IMR-90 (cell line): ENCODE results near the gene IFNA14. TPM values are rescaled to one million over a fixed set of nuclear protein-coding genes. Genes with fewer than 3 reads are reported as not detected.

Source experiments
- ATAC-seq: fragments of 200-7000 bp; cut with Tn5 transposase; 2 replicates; pipeline ENCODE4 v1.9.1; 2020; ENCODE audit warnings: low read depth, mild to moderate bottlenecking, moderate library complexity
- BruUV-seq: library from RNA; stranded (reverse); fragments of 400-500 nt; replicated peaks from 2 replicates; lab custom pipeline; 2021; lab: Mats Ljungman, UMichigan
- CTCF ChIA-PET: fragments of 300-600 bp; formaldehyde crosslinking; extraction: SDS; loops from one replicate; lab custom pipeline; 2021; ENCODE audit warnings: antibody characterized with exemption; lab: Yijun Ruan, JAX
- POLR2A ChIA-PET: fragments of 300-600 bp; sonication (Branson Sonifier 250); formaldehyde crosslinking; loops from one replicate; lab custom pipeline; 2022; ENCODE audit warnings: antibody characterized with exemption; ENCODE audit not compliant: unreplicated experiment; lab: Charles Lee
- DNase-seq: peaks from one replicate; pipeline ENCODE4 v3.0.0; 2013
- H2AFZ ChIP-seq: replicated peaks from 2 replicates; pipeline ENCODE3; 2013; ENCODE audit warnings: low read length, mild to moderate bottlenecking; ENCODE audit not compliant: poor library complexity
- H2AK5ac ChIP-seq: 2 replicates; pipeline ENCODE4 v1.6.1; 2013; ENCODE audit warnings: low read depth, low read length, inconsistent platforms
- H2AK9ac ChIP-seq: replicated peaks from 2 replicates; pipeline ENCODE3; 2013; ENCODE audit warnings: mild to moderate bottlenecking, low read depth, low read length, moderate library complexity; ENCODE audit not compliant: poor library complexity
- H2BK120ac ChIP-seq: 2 replicates; pipeline ENCODE4 v1.6.1; 2013; ENCODE audit warnings: low read depth, low read length, inconsistent platforms
- H2BK15ac ChIP-seq: 3 replicates; pipeline ENCODE4 v1.6.1; 2013; ENCODE audit warnings: low read depth, low read length, inconsistent platforms
- H2BK20ac ChIP-seq: 2 replicates; pipeline ENCODE4 v1.6.1; 2013; ENCODE audit warnings: low read depth, mild to moderate bottlenecking, inconsistent platforms, low read length, moderate library complexity
- H2BK5ac ChIP-seq: 2 replicates; pipeline ENCODE4 v1.6.1; 2013; ENCODE audit warnings: mild to moderate bottlenecking, low read depth, low read length, inconsistent platforms; ENCODE audit not compliant: poor library complexity, severe bottlenecking
- H3K14ac ChIP-seq: replicated peaks from 2 replicates; pipeline ENCODE4 v1.6.1; 2013; ENCODE audit warnings: low read depth, low read length, inconsistent platforms
- H3K18ac ChIP-seq: 2 replicates; pipeline ENCODE4 v1.6.1; 2013; ENCODE audit warnings: low read depth, low read length, control low read depth
- H3K23ac ChIP-seq: 2 replicates; pipeline ENCODE4 v1.6.1; 2013; ENCODE audit warnings: low read depth, low read length, inconsistent platforms
- H3K27ac ChIP-seq: 2 replicates; pipeline ENCODE4 v1.5.1; 2013; ENCODE audit warnings: mild to moderate bottlenecking, control low read depth, low read length; ENCODE audit not compliant: insufficient read depth
- H3K27me3 ChIP-seq: 2 replicates; pipeline ENCODE4 v1.6.1; 2013; ENCODE audit warnings: low read length; ENCODE audit not compliant: control insufficient read depth, insufficient read depth
- H3K36me3 ChIP-seq: 2 replicates; pipeline ENCODE4 v1.6.1; 2013; ENCODE audit warnings: low read length, mixed read lengths; ENCODE audit not compliant: control insufficient read depth, insufficient read depth
- H3K4ac ChIP-seq: 2 replicates; pipeline ENCODE4 v1.6.1; 2013; ENCODE audit warnings: low read depth, low read length, inconsistent platforms
- H3K4me1 ChIP-seq: 2 replicates; pipeline ENCODE4 v1.6.1; 2013; ENCODE audit warnings: low read length, mixed read lengths; ENCODE audit not compliant: control insufficient read depth, insufficient read depth
- H3K4me2 ChIP-seq: 2 replicates; pipeline ENCODE4 v1.6.1; 2013; ENCODE audit warnings: low read depth, mild to moderate bottlenecking, control low read depth, low read length, moderate library complexity
- H3K4me3 ChIP-seq: 2 replicates; pipeline ENCODE4 v1.5.1; 2013; ENCODE audit warnings: low read depth, mild to moderate bottlenecking, control low read depth, low read length, moderate library complexity; ENCODE audit not compliant: insufficient read depth
- H3K56ac ChIP-seq: 2 replicates; pipeline ENCODE4 v1.6.1; 2013; ENCODE audit warnings: low read length, inconsistent platforms; ENCODE audit not compliant: insufficient read depth; ENCODE audit errors: extremely low read depth
- H3K79me1 ChIP-seq, 2 experiments: 2 replicates each; pipeline ENCODE4 v1.6.1; 2013; ENCODE audit warnings: low read length in 2 of 2, inconsistent platforms in 1 of 2, low read depth in 1 of 2
- H3K9ac ChIP-seq: 2 replicates; pipeline ENCODE4 v1.6.1; 2013; ENCODE audit warnings: low read depth, low read length, control low read depth
- H3K9me1 ChIP-seq: 2 replicates; pipeline ENCODE4 v1.6.1; 2013; ENCODE audit warnings: low read length, inconsistent platforms; ENCODE audit not compliant: insufficient read depth
- H3K9me3 ChIP-seq: 2 replicates; pipeline ENCODE4 v1.6.1; 2013; ENCODE audit warnings: low read length; ENCODE audit not compliant: control insufficient read depth, insufficient read depth
- H4K20me1 ChIP-seq: 2 replicates; pipeline ENCODE4 v1.6.1; 2013; ENCODE audit warnings: low read length, inconsistent platforms; ENCODE audit not compliant: insufficient read depth
- H4K5ac ChIP-seq: 2 replicates; pipeline ENCODE4 v1.6.1; 2013; ENCODE audit warnings: mild to moderate bottlenecking, low read depth, low read length, control low read depth
- H4K8ac ChIP-seq, 2 experiments: 2 replicates each; pipeline ENCODE4 v1.6.1; 2013; ENCODE audit warnings: low read depth in 2 of 2, low read length in 2 of 2, control low read depth in 1 of 2, inconsistent platforms in 1 of 2
- H4K91ac ChIP-seq: 2 replicates; pipeline ENCODE4 v1.6.1; 2013; ENCODE audit warnings: low read depth, low read length, inconsistent platforms; ENCODE audit not compliant: insufficient read depth
- BHLHE40 ChIP-seq: fragments of 150-350 bp; IDR thresholded peaks from 2 replicates; pipeline ENCODE4 v1.6.1; 2016; ENCODE audit warnings: mild to moderate bottlenecking, low read depth, low read length
- CEBPB ChIP-seq: IDR thresholded peaks from 2 replicates; pipeline ENCODE4 v1.6.1; 2012; ENCODE audit warnings: low read depth, low read length, improper control_type of control experiment
- CHD1 ChIP-seq: IDR thresholded peaks from 2 replicates; pipeline ENCODE4 v1.6.1; 2012; ENCODE audit warnings: low read depth, low read length, improper control_type of control experiment
- CTCF ChIP-seq: conservative IDR thresholded peaks from 2 replicates; pipeline ENCODE4 v1.5.1; 2012; ENCODE audit warnings: mild to moderate bottlenecking, low read depth, low read length, improper control_type of control experiment
- ELK1 ChIP-seq: fragments of 150-350 bp; IDR thresholded peaks from 2 replicates; pipeline ENCODE4 v1.6.1; 2016; ENCODE audit warnings: low read depth, mild to moderate bottlenecking, low read length, moderate library complexity, borderline replicate concordance
- FOS ChIP-seq: fragments of 150-350 bp; IDR thresholded peaks from 2 replicates; pipeline ENCODE4 v1.6.1; 2016; ENCODE audit warnings: low read depth, low read length
- MAFK ChIP-seq: IDR thresholded peaks from 2 replicates; pipeline ENCODE4 v1.6.1; 2012; ENCODE audit warnings: low read depth, low read length, improper control_type of control experiment
- MAZ ChIP-seq: IDR thresholded peaks from 2 replicates; pipeline ENCODE4 v1.6.1; 2012; ENCODE audit warnings: low read depth, mild to moderate bottlenecking, low read length, improper control_type of control experiment, moderate library complexity, borderline replicate concordance
- MXI1 ChIP-seq: IDR thresholded peaks from 2 replicates; pipeline ENCODE4 v1.6.1; 2012; ENCODE audit warnings: low read depth, mild to moderate bottlenecking, low read length, moderate library complexity, borderline replicate concordance
- NFE2L2 ChIP-seq: fragments of 150-350 bp; IDR thresholded peaks from 2 replicates; pipeline ENCODE4 v1.6.1; 2016; ENCODE audit warnings: low read depth, mild to moderate bottlenecking, low read length
- POLR2A ChIP-seq: IDR thresholded peaks from 2 replicates; pipeline ENCODE4 v1.6.1; 2012; ENCODE audit warnings: mild to moderate bottlenecking, low read depth, low read length
- RAD21 ChIP-seq: IDR thresholded peaks from 2 replicates; pipeline ENCODE4 v1.6.1; 2012; ENCODE audit warnings: low read length, improper control_type of control experiment
- RCOR1 ChIP-seq: IDR thresholded peaks from 2 replicates; pipeline ENCODE4 v1.6.1; 2012; ENCODE audit warnings: mild to moderate bottlenecking, low read length, improper control_type of control experiment; ENCODE audit not compliant: insufficient replicate concordance
- RFX5 ChIP-seq: IDR thresholded peaks from 2 replicates; pipeline ENCODE4 v1.8.0; 2012; ENCODE audit warnings: low read depth, mild to moderate bottlenecking, low read length, moderate library complexity
- SMC3 ChIP-seq: fragments of 150-350 bp; IDR thresholded peaks from 2 replicates; pipeline ENCODE4 v1.6.1; 2016; ENCODE audit warnings: low read depth, mild to moderate bottlenecking, antibody characterized with exemption, low read length, moderate library complexity
- USF2 ChIP-seq: fragments of 150-350 bp; IDR thresholded peaks from 2 replicates; pipeline ENCODE4 v1.6.1; 2017; ENCODE audit warnings: mild to moderate bottlenecking, antibody characterized with exemption, low read length, low read depth
- WGBS, 2 experiments: methylation state at CpG; one replicate each; pipeline versions ENCODE4 v1.1.5 to v1.1.7; 2013; ENCODE audit warnings: missing lambda C conversion rate in 2 of 2; ENCODE audit not compliant: insufficient read length in 1 of 2; ENCODE audit errors: extremely low coverage in 2 of 2; 5-methylcytosine and 5-hydroxymethylcytosine counted together
- dilution Hi-C: fragments of 300-500 bp; cut with HindIII; formaldehyde crosslinking; loops from one replicate; pipeline ENCODE4 v1.14.3; 2018; ENCODE audit warnings: low sequenced_read_pairs; ENCODE audit not compliant: unreplicated experiment
- in situ Hi-C: fragments of 300-500 bp; cut with MboI; formaldehyde crosslinking; loops from 3 replicates; pipeline ENCODE4 v1.14.3; 2019; ENCODE audit warnings: low sequenced_read_pairs, inconsistent platforms, mixed read lengths
- intact Hi-C: fragments of 100-400 bp; cut with micrococcal nuclease; formaldehyde crosslinking; loops from 2 replicates; pipeline ENCODE4 v1.10.0; 2022
- polyA plus RNA-seq, 3 experiments: library from polyadenylated mRNA; depleted of rRNA; stranded (reverse); fragments of >200 nt; gene quantifications; 2 replicates each; pipeline ENCODE4 v1.2.3, GENCODE V29; 2012; ENCODE audit warnings: low replicate concordance in 1 of 3
- total RNA-seq: library from RNA; depleted of rRNA; stranded (reverse); fragments of >200 nt; gene quantifications from 2 replicates; pipeline ENCODE4 v1.2.3, GENCODE V29; 2012

IFNA14 gene
- total and polyA plus RNA-seq, 2 of the 4 experiments (the other 2 are of a cell fraction), result not detected

- in situ Hi-C loops (no loop called here), dilution Hi-C loops (no loop called here), intact Hi-C loops (no loop called here)
- Histone ChIP-seq H3K9me1 (no peaks in the 10 kb centered on the region), H3K18ac (no peak overlapping the region), H3K4me1 (no peaks in the 10 kb centered on the region), H4K8ac (no peak overlapping the region), H3K4me3 (no peak overlapping the region), H2BK120ac (no peak overlapping the region), H3K27me3 (no peaks in the 10 kb centered on the region; the same call in 1 of the 2 replicates), H3K9me3 (no peaks in the 10 kb centered on the region), H3K14ac (no peak overlapping the region), H2AK5ac (no peak overlapping the region), H2BK5ac (no peak overlapping the region), H2AFZ (no peak overlapping the region), H3K9ac (no peak overlapping the region), H4K5ac (no peak overlapping the region), H4K20me1 (no peaks in the 10 kb centered on the region), H2BK15ac (no peak overlapping the region), H3K4me2 (no peak overlapping the region), H3K23ac (no peak overlapping the region), H4K91ac (no peak overlapping the region), H3K79me1 (no peaks in the 10 kb centered on the region), H3K36me3 (no peaks in the 10 kb centered on the region), H2BK20ac (no peak overlapping the region), H3K27ac (no peak overlapping the region), H2AK9ac (no peak overlapping the region), H3K56ac (no peak overlapping the region), H3K4ac (no peak overlapping the region)
- CTCF ChIA-PET, result no interaction called here
- no CpG with 5 or more reads among the region's 5 CpGs for WGBS, 2 experiments
- TF ChIP-seq FOS (no peak), USF2 (no peak), CHD1 (no peak), MAZ (no peak), RCOR1 (no peak), RAD21 (no peak), NFE2L2 (no peak), MAFK (no peak), BHLHE40 (no peak), RFX5 (no peak), POLR2A (no peak), CTCF (no peak), ELK1 (no peak), SMC3 (no peak), MXI1 (no peak), CEBPB (no peak)
- no TSS peak for BruUV-seq
- no peak for DNase-seq
- no peak for ATAC-seq
- POLR2A ChIA-PET, result no interaction called here
Measured at GRCh38 chr9:21286659-21287058, 46.9 kb upstream of the IFNA14 start.
